AG20443 (cell line): Measurements from ENCODE around the gene PSMB2.

Experiments
- DNase-seq: peaks from one replicate; pipeline ENCODE4 v3.0.0; 2012; ENCODE audit warnings: low spot score, mixed read lengths

PSMB2 gene

GRCh38 chr1:35556484-35557117 is 84.7 kb downstream of the PSMB2 start:
- DNase-seq = no peak

- DNase-seq = no peak
Measured at GRCh38 chr1:35555601-35556477, 85.5 kb downstream of the PSMB2 start.

- DNase-seq = no peak
Measured at GRCh38 chr1:35555212-35555584, 86.1 kb downstream of the PSMB2 start.

- no peak for DNase-seq
Measured at GRCh38 chr1:35554266-35555211, 86.8 kb downstream of the PSMB2 start.

GRCh38 chr1:35553851-35554250 is 87.5 kb downstream of the PSMB2 start:
- DNase-seq = no peak
